CD8-positive, alpha-beta memory T cell (primary cell): Measurements from ENCODE around the gene MARCHF2. TPM values are rescaled to one million over a fixed set of nuclear protein-coding genes. Genes with fewer than 3 reads are reported as not detected.

ENCODE experiments used
- CTCF ChIA-PET: fragments of 350-600 bp; sonication (Branson Sonifier 250); formaldehyde crosslinking; loops from one replicate; lab custom pipeline; 2021; ENCODE audit warnings: antibody characterized with exemption; lab: Charles Lee
- POLR2A ChIA-PET: fragments of 350-600 bp; sonication (Branson Sonifier 250); formaldehyde crosslinking; loops from one replicate; lab custom pipeline; 2021; ENCODE audit warnings: antibody characterized with exemption; lab: Charles Lee
- DNase-seq, 5 donors: peaks; one replicate each; pipeline versions ENCODE4 v3.0.0 to v3.0.0-alpha.2; 2020 to 2022; ENCODE audit warnings: mixed read lengths in 1 of 5
- H3K27ac ChIP-seq: one replicate; pipeline ENCODE4 v1.7.0; 2013; ENCODE audit warnings: low read depth, mild to moderate bottlenecking, low read length, moderate library complexity
- H3K27me3 ChIP-seq: 2 replicates; pipeline ENCODE4 v1.7.0; 2013; ENCODE audit warnings: low read length, mild to moderate bottlenecking; ENCODE audit not compliant: insufficient read depth, poor library complexity, severe bottlenecking
- H3K36me3 ChIP-seq: 2 replicates; pipeline ENCODE4 v1.7.0; 2013; ENCODE audit warnings: mild to moderate bottlenecking, low read length, moderate library complexity; ENCODE audit not compliant: insufficient read depth
- H3K4me1 ChIP-seq: 2 replicates; pipeline ENCODE4 v1.7.0; 2013; ENCODE audit warnings: mild to moderate bottlenecking, low read length, moderate library complexity; ENCODE audit not compliant: insufficient read depth
- H3K4me3 ChIP-seq: 2 replicates; pipeline ENCODE4 v1.7.0; 2013; ENCODE audit warnings: mild to moderate bottlenecking, low read length
- H3K9me3 ChIP-seq: 2 replicates; pipeline ENCODE4 v1.7.0; 2013; ENCODE audit warnings: mild to moderate bottlenecking, low read length
- H3K27ac Mint-ChIP-seq, 8 donors: one replicate each; pipeline ENCODE4 v1.8.0; 2020 to 2021; ENCODE audit warnings: mixed read lengths in 8 of 8, mild to moderate bottlenecking in 6 of 8, inconsistent platforms in 3 of 8, moderate library complexity in 3 of 8
- H3K27me3 Mint-ChIP-seq, 2 donors: one replicate each; pipeline ENCODE4 v1.8.0; 2020 to 2021; ENCODE audit warnings: mixed read lengths in 2 of 2, mild to moderate bottlenecking in 1 of 2, moderate library complexity in 1 of 2
- H3K36me3 Mint-ChIP-seq, 3 donors: one replicate each; pipeline ENCODE4 v1.8.0; 2020 to 2021; ENCODE audit warnings: mixed read lengths in 3 of 3, inconsistent platforms in 1 of 3, mild to moderate bottlenecking in 1 of 3
- H3K4me1 Mint-ChIP-seq, 3 donors: one replicate each; pipeline ENCODE4 v1.8.0; 2020 to 2021; ENCODE audit warnings: mixed read lengths in 3 of 3, inconsistent platforms in 1 of 3, mild to moderate bottlenecking in 1 of 3
- H3K4me3 Mint-ChIP-seq, 7 donors: one replicate each; pipeline ENCODE4 v1.8.0; 2020 to 2021; ENCODE audit warnings: mixed read lengths in 7 of 7, mild to moderate bottlenecking in 6 of 7, moderate library complexity in 4 of 7, inconsistent platforms in 2 of 7
- H3K9me3 Mint-ChIP-seq, 5 donors: one replicate each; pipeline ENCODE4 v1.8.0; 2020 to 2022; ENCODE audit warnings: mixed read lengths in 5 of 5, mild to moderate bottlenecking in 3 of 5, moderate library complexity in 2 of 5, inconsistent platforms in 1 of 5
- polyA plus RNA-seq: library from polyadenylated mRNA; unstranded; fragments of 300-500 nt; fragmentation: Illumina TruSeq; gene quantifications from one replicate; pipeline ENCODE4 v1.2.3, GENCODE V29; 2021
- total RNA-seq, 2 experiments: library from RNA; stranded (reverse); gene quantifications; one replicate each; pipeline ENCODE4 v1.2.3, GENCODE V29; 2021

MARCHF2 gene
- total RNA-seq (10 to 100 TPM; 13.1 to 14.1 TPM), polyA plus RNA-seq (51.0 TPM)

DNA sequence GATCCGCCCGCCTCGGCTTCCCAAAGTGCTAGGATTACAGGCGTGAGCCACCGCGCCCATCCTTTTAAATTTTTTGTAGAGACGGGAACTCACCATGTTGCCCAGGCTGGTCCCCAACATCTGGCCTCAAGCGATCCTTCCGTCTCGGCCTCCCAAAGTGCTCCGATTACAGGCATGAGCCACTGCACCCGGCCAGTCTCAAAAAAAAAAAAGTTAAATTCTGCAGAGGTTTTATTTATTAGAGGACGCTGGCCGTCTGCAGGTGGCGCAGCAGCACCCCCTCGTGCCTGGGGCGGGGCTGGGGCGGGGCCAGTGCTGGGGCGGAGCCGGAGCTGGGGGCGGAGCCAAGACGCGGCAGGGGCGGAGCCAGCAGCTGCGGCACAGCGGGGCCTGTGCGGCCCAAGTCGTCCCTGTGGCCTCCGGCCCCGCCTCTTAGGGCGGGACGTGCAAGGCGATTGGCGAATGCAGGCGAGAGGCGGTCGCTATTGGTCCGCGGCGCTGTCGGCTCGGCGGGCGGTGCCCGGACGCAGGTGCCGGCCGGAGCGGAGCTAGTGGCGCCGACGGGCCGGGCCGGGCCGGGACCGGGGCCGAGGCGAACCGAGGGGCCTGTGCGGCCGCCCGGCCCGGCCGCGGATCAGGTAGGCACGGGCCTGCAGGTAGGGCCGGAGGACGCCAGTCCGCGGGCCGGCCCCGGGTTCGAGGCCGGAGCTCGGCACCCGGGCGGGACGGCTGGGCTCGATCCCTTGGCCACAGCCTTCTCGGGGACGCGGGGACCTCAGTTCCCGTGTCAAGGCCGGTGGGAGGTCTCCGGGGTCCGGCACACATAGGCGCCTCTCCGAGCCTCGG is at the start of gene MARCHF2:
MARCHF2 (plus strand) TSS at position 523 of the 846 bp plus-strand sequence. CDS start 8,536 bp downstream, outside the sequence.
- Histone ChIP-seq H3K36me3 (no peaks in the 10 kb centered on the region), H3K4me3 (peak within 1 kb of the TSS; percentile 74), H3K27me3 (no peaks in the 10 kb centered on the region), H3K27ac (peak within 1 kb of the TSS; percentile 47), H3K4me1 (peaks cover 6% of the 10 kb centered on the region), H3K9me3 (no peaks in the 10 kb centered on the region)
- CTCF ChIA-PET = interaction anchor here (0.6 to 7.4 kb wide), 21 partner anchors 9 to 241 kb away, joined by 3 to 113 read pairs (median 4); partner anchors contain the start of genes ANGPTL4, HNRNPM, MYO1F and RAB11B
- peak within 1 kb of the TSS in 6 of 8 donors; percentile 7 to 87 (median 64) for H3K27ac Mint-ChIP-seq
- POLR2A ChIA-PET = interaction anchor here (0.6 to 2.1 kb wide), 9 partner anchors 11 to 229 kb away, joined by 3 to 16 read pairs (median 3); partner anchors contain the start of genes HNRNPM, MYO1F, RAB11B and ZNF414
- no peaks in the 10 kb centered on the region for H3K9me3 Mint-ChIP-seq
- H3K36me3 Mint-ChIP-seq = no peaks in the 10 kb centered on the region
- no peaks in the 10 kb centered on the region for H3K27me3 Mint-ChIP-seq
- peak within 1 kb of the TSS; percentile 70 to 82 (median 74) for H3K4me3 Mint-ChIP-seq
- H3K4me1 Mint-ChIP-seq = peaks cover 8 to 17% (median 14%) of the 10 kb centered on the region in 3 donors
- peak; percentile 91 to 97 (median 93) for DNase-seq

DNA sequence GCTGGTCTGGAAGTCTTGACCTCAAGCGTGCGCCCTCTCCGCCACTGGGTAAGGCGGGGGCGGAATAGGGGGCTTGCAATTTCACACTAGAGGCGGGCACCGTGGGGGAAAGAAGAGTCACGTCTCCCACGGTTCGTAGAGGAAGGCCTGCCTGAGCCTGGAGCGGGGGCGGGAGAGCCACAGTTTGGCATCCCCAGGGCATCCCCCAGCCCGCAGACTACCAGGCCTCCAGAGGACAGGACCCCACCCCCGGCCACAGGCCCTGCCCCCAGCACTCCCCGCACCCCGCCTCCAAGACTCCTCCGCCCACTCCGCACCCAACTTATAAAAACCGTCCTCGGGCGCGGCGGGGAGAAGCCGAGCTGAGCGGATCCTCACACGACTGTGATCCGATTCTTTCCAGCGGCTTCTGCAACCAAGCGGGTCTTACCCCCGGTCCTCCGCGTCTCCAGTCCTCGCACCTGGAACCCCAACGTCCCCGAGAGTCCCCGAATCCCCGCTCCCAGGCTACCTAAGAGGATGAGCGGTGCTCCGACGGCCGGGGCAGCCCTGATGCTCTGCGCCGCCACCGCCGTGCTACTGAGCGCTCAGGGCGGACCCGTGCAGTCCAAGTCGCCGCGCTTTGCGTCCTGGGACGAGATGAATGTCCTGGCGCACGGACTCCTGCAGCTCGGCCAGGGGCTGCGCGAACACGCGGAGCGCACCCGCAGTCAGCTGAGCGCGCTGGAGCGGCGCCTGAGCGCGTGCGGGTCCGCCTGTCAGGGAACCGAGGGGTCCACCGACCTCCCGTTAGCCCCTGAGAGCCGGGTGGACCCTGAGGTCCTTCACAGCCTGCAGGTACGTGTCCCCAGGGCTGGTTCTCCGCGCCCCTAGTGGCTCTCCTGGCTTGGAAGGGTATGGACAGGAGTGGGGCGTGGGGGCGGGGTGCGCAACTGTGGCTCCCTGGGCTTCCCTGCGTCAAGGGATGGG is 49.0 kb upstream of the MARCHF2 start, which contains the start of gene ANGPTL4:
ANGPTL4 (plus strand) TSS at position 353 of the 969 bp plus-strand sequence; CDS start at position 520, 167 bp downstream.
- Mint-ChIP-seq H3K27ac (peak within 1 kb of the TSS in 4 of 8 donors; percentile 28 to 92 (median 53)), H3K36me3 (no peaks in the 10 kb centered on the region), H3K9me3 (no peaks in the 10 kb centered on the region), H3K27me3 (peaks cover 29 to 53% of the 10 kb centered on the region in 2 donors), H3K4me1 (peaks cover 4 to 15% (median 14%) of the 10 kb centered on the region in 3 donors), H3K4me3 (peak within 1 kb of the TSS; percentile 2 to 91 (median 84))
- ChIA-PET CTCF (interaction anchor here (1.0 to 1.1 kb wide), 2 partner anchors 34 to 50 kb away, joined by 3 read pairs; no protein-coding TSS in a partner anchor), POLR2A (interaction anchor here (0.6 to 1.0 kb wide), 2 partner anchors 70 to 269 kb away, joined by 3 read pairs; no protein-coding TSS in a partner anchor)
- no peaks in the 10 kb centered on the region for H3K9me3 ChIP-seq
- DNase-seq = peak in 4 of 5 donors; percentile 13 to 58 (median 30)
- H3K36me3 ChIP-seq = no peaks in the 10 kb centered on the region
- peaks cover 12% of the 10 kb centered on the region for H3K27me3 ChIP-seq
- H3K27ac ChIP-seq = no peak within 1 kb of the TSS
- peak within 1 kb of the TSS; percentile 26 for H3K4me3 ChIP-seq
- H3K4me1 ChIP-seq = peaks cover 5% of the 10 kb centered on the region

DNA sequence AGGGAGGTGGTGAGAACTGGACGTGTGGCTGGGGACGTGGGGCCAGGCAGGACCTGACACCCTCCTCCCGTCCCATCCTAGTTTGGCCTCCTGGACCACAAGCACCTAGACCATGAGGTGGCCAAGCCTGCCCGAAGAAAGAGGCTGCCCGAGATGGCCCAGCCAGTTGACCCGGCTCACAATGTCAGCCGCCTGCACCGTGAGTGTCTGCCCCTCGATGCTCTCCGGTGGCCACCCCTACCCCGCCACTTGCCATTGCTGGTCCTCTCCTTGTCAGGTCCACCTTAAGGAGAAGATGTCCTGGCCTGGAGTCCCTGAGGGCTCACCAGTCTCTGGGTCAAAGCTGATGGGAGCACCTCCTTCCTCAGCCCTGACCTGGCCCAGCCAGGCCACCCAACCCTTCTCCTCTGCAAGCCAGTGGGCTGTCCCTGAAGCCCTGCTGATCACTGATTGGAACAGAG is 47.0 kb upstream of the MARCHF2 start:
- no peak overlapping the region for H3K27ac ChIP-seq
- H3K9me3 ChIP-seq = no peaks in the 10 kb centered on the region
- Mint-ChIP-seq H3K4me1 (peaks cover 4 to 15% (median 14%) of the 10 kb centered on the region in 3 donors), H3K36me3 (no peaks in the 10 kb centered on the region), H3K9me3 (no peaks in the 10 kb centered on the region), H3K27me3 (peaks cover 26 to 51% of the 10 kb centered on the region in 2 donors), H3K27ac (no peak overlapping the region), H3K4me3 (peak overlapping the region in 2 of 7 donors; percentile 5 to 24)
- H3K27me3 ChIP-seq = peaks cover 12% of the 10 kb centered on the region
- H3K4me1 ChIP-seq = peaks cover 5% of the 10 kb centered on the region
- ChIA-PET POLR2A (no interaction called here), CTCF (interaction anchor here (2.2 kb wide), 1 partner anchor 12 kb away, joined by 11 read pairs; no protein-coding TSS in a partner anchor)
- no peak overlapping the region for H3K4me3 ChIP-seq
- H3K36me3 ChIP-seq = no peaks in the 10 kb centered on the region
- DNase-seq = no peak

- ChIA-PET POLR2A (no interaction called here), CTCF (interaction anchor here (2.2 kb wide), 1 partner anchor 13 kb away, joined by 11 read pairs; no protein-coding TSS in a partner anchor)
- Histone ChIP-seq H3K27me3 (peaks cover 9% of the 10 kb centered on the region), H3K4me3 (no peak overlapping the region), H3K27ac (no peak overlapping the region), H3K36me3 (no peaks in the 10 kb centered on the region), H3K9me3 (no peaks in the 10 kb centered on the region), H3K4me1 (peaks cover 5% of the 10 kb centered on the region)
- no peak overlapping the region for H3K4me3 Mint-ChIP-seq
- no peak overlapping the region for H3K27ac Mint-ChIP-seq
- no peak for DNase-seq
- H3K4me1 Mint-ChIP-seq = peaks cover 4 to 15% (median 14%) of the 10 kb centered on the region in 3 donors
- peaks cover 23 to 46% of the 10 kb centered on the region in 2 donors for H3K27me3 Mint-ChIP-seq
- no peaks in the 10 kb centered on the region for H3K36me3 Mint-ChIP-seq
- no peaks in the 10 kb centered on the region for H3K9me3 Mint-ChIP-seq
These were observed 46.2 kb upstream of the MARCHF2 start for GRCh38 chr19:8366961-8367326.

GRCh38 chr19:8367327-8368001 is 45.6 kb upstream of the MARCHF2 start:
- Histone ChIP-seq H3K4me3 (no peak overlapping the region), H3K4me1 (peaks cover 5% of the 10 kb centered on the region), H3K9me3 (no peaks in the 10 kb centered on the region), H3K27me3 (peaks cover 7% of the 10 kb centered on the region), H3K27ac (no peak overlapping the region), H3K36me3 (no peaks in the 10 kb centered on the region)
- H3K36me3 Mint-ChIP-seq = no peaks in the 10 kb centered on the region
- ChIA-PET POLR2A (no interaction called here), CTCF (interaction anchor here (2.4 kb wide), 1 partner anchor 14 kb away, joined by 10 read pairs; no protein-coding TSS in a partner anchor)
- H3K9me3 Mint-ChIP-seq = no peaks in the 10 kb centered on the region
- no peak for DNase-seq
- H3K4me3 Mint-ChIP-seq = peak overlapping the region in 1 of 7 donors; percentile 48
- H3K27ac Mint-ChIP-seq = no peak overlapping the region
- peaks cover 20 to 46% of the 10 kb centered on the region in 2 donors for H3K27me3 Mint-ChIP-seq
- H3K4me1 Mint-ChIP-seq = peaks cover 4 to 15% (median 14%) of the 10 kb centered on the region in 3 donors

GRCh38 chr19:8370176-8371010 is 42.7 kb upstream of the MARCHF2 start:
- Histone ChIP-seq H3K27ac (peak overlapping the region; percentile 31), H3K4me3 (no peak overlapping the region), H3K9me3 (no peaks in the 10 kb centered on the region), H3K36me3 (no peaks in the 10 kb centered on the region), H3K27me3 (no peaks in the 10 kb centered on the region), H3K4me1 (no peaks in the 10 kb centered on the region)
- no peak overlapping the region for H3K4me3 Mint-ChIP-seq
- CTCF ChIA-PET = no interaction called here
- no peaks in the 10 kb centered on the region for H3K4me1 Mint-ChIP-seq
- DNase-seq = no peak
- POLR2A ChIA-PET = interaction anchor here (0.7 kb wide), 1 partner anchor 45 kb away, joined by 4 read pairs; no protein-coding TSS in a partner anchor
- H3K27ac Mint-ChIP-seq = no peak overlapping the region
- H3K27me3 Mint-ChIP-seq = peaks cover 18 to 33% of the 10 kb centered on the region in 2 donors
- H3K9me3 Mint-ChIP-seq = no peaks in the 10 kb centered on the region
- H3K36me3 Mint-ChIP-seq = no peaks in the 10 kb centered on the region
